AG09309 (cell line): Measurements from ENCODE around the gene SYNE1.

Source experiments
- DNase-seq: peaks from one replicate; pipeline ENCODE4 v3.0.0-alpha.2; 2010; ENCODE audit warnings: low read depth
- H3K4me3 ChIP-seq: 2 replicates; pipeline ENCODE4 v1.5.1; 2011; ENCODE audit warnings: mild to moderate bottlenecking, low read depth, low read length, moderate library complexity; ENCODE audit not compliant: control insufficient read depth
- CTCF ChIP-seq: IDR thresholded peaks from 2 replicates; pipeline ENCODE4 v1.5.1; 2011; ENCODE audit warnings: mild to moderate bottlenecking, low read depth, low read length, inconsistent platforms; ENCODE audit not compliant: insufficient read depth, control insufficient read depth; ENCODE audit errors: missing control alignments

The SYNE1 gene

GRCh38 chr6:152123076-152123475 lies 514.1 kb downstream of the SYNE1 start:
- no peak overlapping the region for H3K4me3 ChIP-seq
- DNase-seq: no peak
- no peak for TF ChIP-seq CTCF

- no peak for DNase-seq
- TF ChIP-seq CTCF: no peak
- no peak overlapping the region for H3K4me3 ChIP-seq
Measured at GRCh38 chr6:152122434-152122833, 514.7 kb downstream of the SYNE1 start.

GRCh38 chr6:152121910-152122309 lies 515.3 kb downstream of the SYNE1 start:
- no peak for DNase-seq
- no peak overlapping the region for H3K4me3 ChIP-seq
- no peak for TF ChIP-seq CTCF

GRCh38 chr6:152119831-152120230 lies 517.3 kb downstream of the SYNE1 start:
- no peak overlapping the region for H3K4me3 ChIP-seq
- no peak for TF ChIP-seq CTCF

GRCh38 chr6:152118678-152119077 lies 518.5 kb downstream of the SYNE1 start:
- TF ChIP-seq CTCF: no peak
- no peak overlapping the region for H3K4me3 ChIP-seq
- DNase-seq: no peak

More at GRCh38 chr6:152119831-152120230, 517.3 kb downstream of the SYNE1 start:
- no peak for DNase-seq

GRCh38 chr6:152118224-152118623 lies 518.9 kb downstream of the SYNE1 start:
- TF ChIP-seq CTCF: no peak
- no peak for DNase-seq
- H3K4me3 ChIP-seq: no peak overlapping the region

- DNase-seq: no peak
- no peak overlapping the region for H3K4me3 ChIP-seq
- TF ChIP-seq CTCF: no peak
Measured at GRCh38 chr6:152117156-152118133, 519.7 kb downstream of the SYNE1 start.
